Liver (tissue), 3 donors: ENCODE measurements around the gene BICDL1.

ENCODE experiments used
- EGR1 ChIP-seq, 2 donors: IDR thresholded peaks; 2 replicates each; pipeline ENCODE4 v1.6.1; 2016 to 2018; ENCODE audit warnings: antibody characterized with exemption in 2 of 2, low read depth in 2 of 2
- FOXA1 ChIP-seq: IDR thresholded peaks from 2 replicates; pipeline ENCODE4 v1.6.1; 2016; ENCODE audit warnings: antibody characterized with exemption
- HNF4A ChIP-seq, 2 donors: conservative IDR thresholded peaks; 2 replicates each; pipeline ENCODE4 v1.6.1; 2016; ENCODE audit warnings: antibody characterized with exemption in 2 of 2, mild to moderate bottlenecking in 2 of 2
- JUND ChIP-seq, 2 donors: IDR thresholded peaks; 2 replicates each; pipeline ENCODE4 v1.6.1; 2016; ENCODE audit warnings: antibody characterized with exemption in 2 of 2
- NR2F2 ChIP-seq: IDR thresholded peaks from 2 replicates; pipeline ENCODE4 v1.6.1; 2016; ENCODE audit warnings: antibody characterized with exemption
- RAD21 ChIP-seq, 2 donors: IDR thresholded peaks; 2 replicates each; pipeline ENCODE4 v1.6.1; 2016; ENCODE audit warnings: antibody characterized with exemption in 2 of 2, mild to moderate bottlenecking in 2 of 2
- SP1 ChIP-seq: IDR thresholded peaks from 2 replicates; pipeline ENCODE4 v1.6.1; 2018; ENCODE audit warnings: antibody characterized with exemption, mild to moderate bottlenecking
- TAF1 ChIP-seq: conservative IDR thresholded peaks from 2 replicates; pipeline ENCODE4 v1.6.1; 2016; ENCODE audit warnings: antibody characterized with exemption, mild to moderate bottlenecking
- TF ChIP-seq, protein P1 (sequence below): fragments of 150-350 bp; IDR thresholded peaks from 2 replicates; pipeline ENCODE4 v1.5.1; 2017; ENCODE audit warnings: improper control_type of control experiment, low read depth, low read length; ENCODE audit not compliant: missing input control
- TF ChIP-seq, protein P2 (sequence below): IDR thresholded peaks from 2 replicates; pipeline ENCODE4 v1.6.1; 2016; ENCODE audit warnings: antibody characterized with exemption, mild to moderate bottlenecking
- TF ChIP-seq, protein P3 (sequence below): IDR thresholded peaks from 2 replicates; pipeline ENCODE4 v1.6.1; 2016; ENCODE audit warnings: antibody characterized with exemption
- TF ChIP-seq, protein P4 (sequence below): IDR thresholded peaks from 2 replicates; pipeline ENCODE4 v1.6.1; 2016; ENCODE audit warnings: antibody characterized with exemption
- donor health status: healthy.
- donor health status: healthy.

DNA sequence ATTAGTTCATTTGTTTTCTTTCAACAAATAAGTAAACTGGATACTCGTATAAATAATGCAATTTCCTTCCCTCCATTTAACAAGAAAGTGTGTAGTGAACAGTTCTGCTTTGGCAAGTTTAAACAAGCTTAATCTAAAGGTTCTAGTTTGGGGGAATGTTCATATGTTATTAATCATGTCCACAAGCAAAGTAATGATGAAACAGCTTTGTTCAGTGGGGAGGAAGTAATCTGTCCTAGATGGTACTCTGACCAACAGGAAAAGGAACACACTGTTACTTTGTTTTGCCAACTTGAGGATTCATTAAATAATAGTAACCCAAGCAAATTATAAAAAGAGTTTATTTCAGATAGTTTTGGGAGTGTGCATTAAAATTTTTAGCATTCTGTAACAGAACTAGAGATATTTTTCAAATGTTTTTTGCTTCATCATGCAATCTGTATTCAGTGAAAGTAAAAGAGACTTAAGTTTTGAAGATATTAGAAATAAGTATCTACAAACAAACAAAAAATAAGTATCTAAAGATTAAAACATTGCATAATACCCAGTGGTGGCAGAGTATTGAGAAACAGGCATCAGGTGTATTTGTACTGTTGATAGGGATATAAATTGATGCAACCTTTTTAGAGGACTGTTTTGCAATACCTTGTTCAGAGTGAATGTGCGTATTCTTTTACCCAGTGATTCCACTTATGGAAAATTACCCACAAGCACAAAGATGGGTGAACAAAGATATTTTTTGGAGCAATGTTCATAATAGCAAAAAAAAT, 66.4 kb downstream of the BICDL1 start:
- TF ChIP-seq, protein P1, sequence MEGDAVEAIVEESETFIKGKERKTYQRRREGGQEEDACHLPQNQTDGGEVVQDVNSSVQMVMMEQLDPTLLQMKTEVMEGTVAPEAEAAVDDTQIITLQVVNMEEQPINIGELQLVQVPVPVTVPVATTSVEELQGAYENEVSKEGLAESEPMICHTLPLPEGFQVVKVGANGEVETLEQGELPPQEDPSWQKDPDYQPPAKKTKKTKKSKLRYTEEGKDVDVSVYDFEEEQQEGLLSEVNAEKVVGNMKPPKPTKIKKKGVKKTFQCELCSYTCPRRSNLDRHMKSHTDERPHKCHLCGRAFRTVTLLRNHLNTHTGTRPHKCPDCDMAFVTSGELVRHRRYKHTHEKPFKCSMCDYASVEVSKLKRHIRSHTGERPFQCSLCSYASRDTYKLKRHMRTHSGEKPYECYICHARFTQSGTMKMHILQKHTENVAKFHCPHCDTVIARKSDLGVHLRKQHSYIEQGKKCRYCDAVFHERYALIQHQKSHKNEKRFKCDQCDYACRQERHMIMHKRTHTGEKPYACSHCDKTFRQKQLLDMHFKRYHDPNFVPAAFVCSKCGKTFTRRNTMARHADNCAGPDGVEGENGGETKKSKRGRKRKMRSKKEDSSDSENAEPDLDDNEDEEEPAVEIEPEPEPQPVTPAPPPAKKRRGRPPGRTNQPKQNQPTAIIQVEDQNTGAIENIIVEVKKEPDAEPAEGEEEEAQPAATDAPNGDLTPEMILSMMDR: no peak
- TF ChIP-seq, protein P2, sequence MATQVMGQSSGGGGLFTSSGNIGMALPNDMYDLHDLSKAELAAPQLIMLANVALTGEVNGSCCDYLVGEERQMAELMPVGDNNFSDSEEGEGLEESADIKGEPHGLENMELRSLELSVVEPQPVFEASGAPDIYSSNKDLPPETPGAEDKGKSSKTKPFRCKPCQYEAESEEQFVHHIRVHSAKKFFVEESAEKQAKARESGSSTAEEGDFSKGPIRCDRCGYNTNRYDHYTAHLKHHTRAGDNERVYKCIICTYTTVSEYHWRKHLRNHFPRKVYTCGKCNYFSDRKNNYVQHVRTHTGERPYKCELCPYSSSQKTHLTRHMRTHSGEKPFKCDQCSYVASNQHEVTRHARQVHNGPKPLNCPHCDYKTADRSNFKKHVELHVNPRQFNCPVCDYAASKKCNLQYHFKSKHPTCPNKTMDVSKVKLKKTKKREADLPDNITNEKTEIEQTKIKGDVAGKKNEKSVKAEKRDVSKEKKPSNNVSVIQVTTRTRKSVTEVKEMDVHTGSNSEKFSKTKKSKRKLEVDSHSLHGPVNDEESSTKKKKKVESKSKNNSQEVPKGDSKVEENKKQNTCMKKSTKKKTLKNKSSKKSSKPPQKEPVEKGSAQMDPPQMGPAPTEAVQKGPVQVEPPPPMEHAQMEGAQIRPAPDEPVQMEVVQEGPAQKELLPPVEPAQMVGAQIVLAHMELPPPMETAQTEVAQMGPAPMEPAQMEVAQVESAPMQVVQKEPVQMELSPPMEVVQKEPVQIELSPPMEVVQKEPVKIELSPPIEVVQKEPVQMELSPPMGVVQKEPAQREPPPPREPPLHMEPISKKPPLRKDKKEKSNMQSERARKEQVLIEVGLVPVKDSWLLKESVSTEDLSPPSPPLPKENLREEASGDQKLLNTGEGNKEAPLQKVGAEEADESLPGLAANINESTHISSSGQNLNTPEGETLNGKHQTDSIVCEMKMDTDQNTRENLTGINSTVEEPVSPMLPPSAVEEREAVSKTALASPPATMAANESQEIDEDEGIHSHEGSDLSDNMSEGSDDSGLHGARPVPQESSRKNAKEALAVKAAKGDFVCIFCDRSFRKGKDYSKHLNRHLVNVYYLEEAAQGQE: peak; percentile 70
- TF ChIP-seq, protein P3, sequence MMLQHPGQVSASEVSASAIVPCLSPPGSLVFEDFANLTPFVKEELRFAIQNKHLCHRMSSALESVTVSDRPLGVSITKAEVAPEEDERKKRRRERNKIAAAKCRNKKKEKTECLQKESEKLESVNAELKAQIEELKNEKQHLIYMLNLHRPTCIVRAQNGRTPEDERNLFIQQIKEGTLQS: peak; percentile 48
- TF ChIP-seq SP1: peak; percentile 65
- TF ChIP-seq, protein P4, sequence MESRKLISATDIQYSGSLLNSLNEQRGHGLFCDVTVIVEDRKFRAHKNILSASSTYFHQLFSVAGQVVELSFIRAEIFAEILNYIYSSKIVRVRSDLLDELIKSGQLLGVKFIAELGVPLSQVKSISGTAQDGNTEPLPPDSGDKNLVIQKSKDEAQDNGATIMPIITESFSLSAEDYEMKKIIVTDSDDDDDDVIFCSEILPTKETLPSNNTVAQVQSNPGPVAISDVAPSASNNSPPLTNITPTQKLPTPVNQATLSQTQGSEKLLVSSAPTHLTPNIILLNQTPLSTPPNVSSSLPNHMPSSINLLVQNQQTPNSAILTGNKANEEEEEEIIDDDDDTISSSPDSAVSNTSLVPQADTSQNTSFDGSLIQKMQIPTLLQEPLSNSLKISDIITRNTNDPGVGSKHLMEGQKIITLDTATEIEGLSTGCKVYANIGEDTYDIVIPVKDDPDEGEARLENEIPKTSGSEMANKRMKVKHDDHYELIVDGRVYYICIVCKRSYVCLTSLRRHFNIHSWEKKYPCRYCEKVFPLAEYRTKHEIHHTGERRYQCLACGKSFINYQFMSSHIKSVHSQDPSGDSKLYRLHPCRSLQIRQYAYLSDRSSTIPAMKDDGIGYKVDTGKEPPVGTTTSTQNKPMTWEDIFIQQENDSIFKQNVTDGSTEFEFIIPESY: peak; percentile 83
- TF ChIP-seq RAD21 (IDR thresholded peaks at IDR 0.05): peak; percentile 25 to 45
- peak in 1 of 2 donors; percentile 62 for TF ChIP-seq EGR1 (IDR thresholded peaks at IDR 0.05; ENCODE audit: low read depth in 2 of 2)
- no peak for TF ChIP-seq FOXA1
- peak in 1 of 2 donors; percentile 69 for TF ChIP-seq JUND (IDR thresholded peaks at IDR 0.05)
- TF ChIP-seq TAF1: no peak
- peak; percentile 54 to 76 for TF ChIP-seq HNF4A (conservative IDR thresholded peaks at IDR 0.05)
- no peak for TF ChIP-seq NR2F2
